NOMO-1 treated with DMSO at 0.1 percent for 48 hours (cell line): Measurements from ENCODE around the gene TSSK2.

Source experiments
- DNase-seq: peaks from one replicate; lab custom pipeline; 2025; ENCODE audit not compliant: unreplicated experiment; lab: John Stamatoyannopoulos, UW

The TSSK2 gene

GRCh38 chr22:19167106-19167869, 36.2 kb downstream of the TSSK2 start:
- no peak for DNase-seq

- no peak for DNase-seq
Measured at GRCh38 chr22:19168088-19168890, 37.2 kb downstream of the TSSK2 start.

DNA sequence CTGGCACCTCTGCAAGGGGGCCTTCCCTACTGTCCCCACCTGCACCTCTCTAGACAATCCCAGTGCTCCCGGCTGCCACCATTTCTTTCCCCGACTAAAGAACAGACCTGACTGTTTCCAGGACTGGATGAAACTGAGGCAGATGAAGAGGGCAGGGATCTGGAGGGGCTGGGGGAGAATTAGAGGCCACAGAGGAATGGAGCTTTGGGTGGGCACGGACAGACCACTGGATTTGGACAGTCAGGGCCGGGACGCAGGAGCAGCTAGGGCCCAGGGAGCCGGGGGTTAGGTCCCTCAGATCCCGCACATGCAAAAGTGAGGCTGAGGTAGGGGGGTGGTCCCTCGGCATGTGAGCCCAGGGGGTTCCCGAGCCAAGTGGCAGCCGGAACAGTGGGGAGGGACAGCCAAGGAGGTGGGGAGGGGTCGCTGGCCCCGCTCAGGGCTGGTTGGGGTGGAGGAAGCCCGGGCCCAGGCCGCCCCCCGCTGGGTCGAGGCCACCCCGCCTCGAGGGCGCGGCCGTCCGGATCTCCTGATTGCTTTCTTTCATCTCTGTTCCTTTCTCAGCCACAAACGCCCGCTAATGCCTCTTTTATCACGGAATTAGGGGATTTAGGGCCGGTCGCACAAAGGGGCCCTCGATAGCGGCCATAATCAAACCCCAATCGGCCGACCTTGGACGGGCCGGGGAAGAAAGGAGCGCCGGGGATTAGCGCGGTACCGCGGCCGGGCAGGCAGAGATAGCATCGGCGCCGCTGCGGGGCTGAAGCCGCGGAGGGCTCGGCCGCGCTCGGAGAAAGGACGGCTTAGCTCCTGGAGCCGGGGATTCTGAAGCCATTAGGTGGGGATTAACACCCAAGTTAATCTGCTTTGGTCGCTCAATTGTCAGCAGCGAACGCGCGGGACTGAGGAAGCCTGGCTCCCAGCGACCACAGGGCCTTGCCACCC, 38.2 kb downstream of the TSSK2 start:
- no peak for DNase-seq

DNA sequence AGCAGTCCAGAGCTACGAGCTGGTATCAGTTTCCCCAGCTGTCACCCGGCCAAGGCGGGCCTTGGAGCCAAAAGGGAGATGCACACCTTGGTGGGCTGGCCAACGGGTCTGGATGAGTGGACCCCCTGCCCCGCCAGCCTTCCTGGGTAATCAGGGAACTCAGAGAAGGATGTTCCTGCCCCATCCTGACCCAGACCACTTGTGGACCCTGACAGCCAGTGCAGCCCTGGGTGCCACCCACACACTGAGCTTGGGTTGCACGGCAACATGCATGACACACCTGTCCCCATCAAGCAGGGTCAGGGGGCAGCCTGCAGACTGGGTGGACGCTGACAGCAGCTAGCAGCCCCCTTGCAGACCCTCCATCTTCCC, 38.8 kb downstream of the TSSK2 start:
- no peak for DNase-seq

DNA sequence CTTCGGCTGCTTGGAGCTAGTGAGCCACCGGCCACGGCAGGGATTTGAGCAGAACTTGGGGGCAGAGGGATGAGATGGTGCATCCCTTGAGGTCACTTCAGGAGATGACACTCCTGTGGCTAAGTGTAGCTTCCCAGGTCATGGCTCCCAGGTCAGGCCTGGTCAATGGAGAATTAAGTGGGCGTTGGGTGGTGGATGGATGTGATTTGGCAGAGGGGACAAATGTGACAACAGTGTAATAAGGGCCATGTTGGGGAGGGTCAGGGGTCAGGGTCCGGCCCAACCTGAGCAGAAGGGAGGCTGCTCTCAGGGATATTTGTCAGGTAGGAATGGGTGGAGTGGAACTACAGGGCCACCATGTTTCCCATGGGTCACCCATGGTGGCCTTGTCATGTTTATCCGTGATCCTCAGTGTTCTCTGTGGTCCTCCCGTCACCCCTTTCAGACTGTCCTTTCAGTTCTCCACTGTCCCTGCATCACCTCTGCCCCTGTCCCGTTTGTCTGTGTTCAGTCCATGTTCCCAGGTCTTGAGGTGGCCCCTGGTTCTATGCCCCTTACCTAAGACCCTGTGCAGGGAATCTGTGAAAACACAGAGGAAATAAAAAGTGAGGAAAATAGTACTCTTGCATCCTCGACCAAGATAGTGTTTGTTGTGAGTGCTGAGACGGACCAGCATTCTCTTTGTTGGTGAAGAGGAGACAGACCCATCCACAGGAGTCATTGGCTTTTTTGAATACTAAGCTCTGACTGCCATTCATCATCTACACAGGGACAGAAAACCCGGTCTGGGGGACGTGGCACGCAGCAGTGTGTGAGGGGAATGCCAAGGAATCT, 41.3 kb downstream of the TSSK2 start:
- DNase-seq: no peak

DNA sequence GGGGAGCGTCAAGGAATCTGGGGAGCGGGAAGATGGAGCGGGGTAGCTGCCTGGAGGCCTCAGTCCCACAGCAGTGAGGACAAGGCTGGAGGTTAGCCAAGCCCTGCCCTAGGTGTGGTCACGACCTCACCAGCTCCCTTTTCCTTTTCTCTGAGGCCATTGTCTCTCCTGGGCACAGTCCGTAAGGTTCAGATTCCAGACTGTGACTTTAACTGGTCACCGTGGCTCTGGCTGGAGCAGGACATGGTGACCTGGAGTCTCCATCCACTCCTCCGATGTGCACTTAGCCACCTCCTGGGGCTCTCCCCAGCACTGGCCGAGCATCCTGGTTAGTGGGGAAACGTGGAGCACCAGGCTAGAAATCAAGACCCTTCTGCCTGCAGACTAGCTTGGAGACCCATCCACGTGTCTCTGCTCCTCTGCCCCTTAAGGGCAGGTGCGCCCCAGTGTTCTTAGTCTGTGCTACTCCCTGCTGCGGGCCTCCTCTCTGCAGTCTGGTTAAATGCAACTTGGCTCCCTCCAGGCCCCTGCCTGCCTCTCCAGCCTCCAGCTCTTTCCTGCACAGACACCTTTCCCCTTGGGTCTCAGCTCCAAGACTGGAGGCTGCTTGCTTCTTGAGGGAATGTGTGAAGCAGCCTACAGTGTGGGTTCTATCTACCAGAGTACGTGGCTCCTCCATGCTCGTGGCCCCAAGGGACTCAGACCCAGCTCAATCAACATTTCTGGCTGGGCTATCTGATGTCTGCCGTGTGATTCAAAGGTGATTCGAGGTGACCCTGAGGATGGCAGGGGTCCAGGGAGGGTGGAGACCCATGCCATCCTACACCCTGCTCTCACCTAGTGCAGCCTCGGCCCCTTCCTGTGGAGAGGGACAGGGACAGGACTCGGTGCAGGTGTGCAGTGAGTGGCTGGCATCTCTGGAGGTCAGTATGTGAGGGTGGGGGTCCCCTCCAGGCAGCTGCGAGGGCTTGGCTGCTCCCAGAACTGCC, 42.2 kb downstream of the TSSK2 start:
- no peak for DNase-seq

- peak; percentile 54 for DNase-seq
Measured at GRCh38 chr22:19174106-19175025, 43.3 kb downstream of the TSSK2 start.

DNA sequence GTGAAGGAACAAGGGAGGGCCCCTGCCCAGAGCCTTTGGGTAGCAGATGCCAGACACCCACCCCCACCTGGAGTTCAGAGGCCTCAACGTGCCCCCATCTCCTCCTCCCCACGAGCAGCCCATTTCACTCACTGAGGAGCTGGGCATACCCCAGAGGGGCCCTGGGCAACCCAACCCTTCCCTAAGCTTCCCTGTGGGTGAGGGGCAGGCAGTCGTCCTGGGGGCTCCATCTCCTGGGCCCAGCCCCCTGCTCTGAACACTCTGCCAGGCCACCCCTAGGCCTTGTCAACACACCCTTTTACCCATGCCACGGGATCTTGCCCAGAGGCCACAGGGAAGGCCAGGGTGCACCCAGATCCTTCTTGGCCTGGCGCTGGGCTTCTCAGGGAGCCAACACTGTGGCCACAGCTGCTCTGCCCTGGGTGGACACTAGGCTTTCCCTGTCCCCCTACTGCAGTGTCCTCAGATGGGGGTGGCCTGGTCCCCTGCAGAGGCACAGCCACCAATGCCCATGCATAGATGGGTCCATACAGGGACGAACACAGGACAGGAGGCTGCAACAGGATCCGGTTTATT, 44.0 kb downstream of the TSSK2 start:
- no peak for DNase-seq

- no peak for DNase-seq
Measured at GRCh38 chr22:19175602-19176174, 44.6 kb downstream of the TSSK2 start.

DNA sequence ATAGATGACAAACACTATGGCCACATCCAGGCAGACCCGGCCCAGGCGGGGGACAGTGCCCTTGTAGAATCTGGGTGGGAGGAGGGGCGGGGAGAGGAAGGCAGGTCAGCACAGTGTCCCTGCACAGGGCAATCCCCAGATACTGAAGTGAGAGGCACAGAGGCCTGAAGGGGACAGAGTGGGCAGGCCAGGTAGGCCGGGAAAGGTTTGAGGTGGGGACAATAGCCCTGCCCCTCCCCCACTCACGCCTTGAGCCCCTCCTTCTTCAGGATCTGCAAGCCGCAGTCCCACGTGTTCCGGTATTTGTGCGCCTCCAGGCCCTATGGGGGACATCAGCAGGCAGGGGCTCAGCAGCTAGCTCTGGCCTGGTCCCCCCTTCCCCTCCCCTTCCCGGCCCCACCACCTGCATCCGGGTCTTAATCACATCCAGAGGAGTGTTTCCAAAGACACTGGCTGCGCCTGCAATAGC, 45.1 kb downstream of the TSSK2 start:
- no peak for DNase-seq

DNA sequence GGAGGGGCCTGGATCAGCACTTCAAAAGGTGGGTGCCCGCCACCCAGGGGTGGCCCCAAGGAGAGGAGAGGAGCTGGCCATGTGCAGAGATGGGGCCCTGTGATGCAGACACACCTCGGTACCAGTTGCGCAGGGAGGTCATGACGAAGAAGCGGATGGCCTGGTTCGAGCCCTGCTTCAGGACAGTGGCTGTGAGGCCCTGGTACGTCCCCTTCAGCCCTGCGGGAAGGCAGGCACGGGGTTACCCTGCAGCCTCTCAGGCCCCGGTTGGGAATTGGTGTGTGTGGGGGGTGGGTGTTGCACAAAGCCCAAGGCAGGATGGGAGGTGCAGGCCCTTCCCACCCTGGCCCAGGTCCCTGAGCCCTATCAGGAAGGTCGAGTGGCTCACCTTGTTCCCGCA, 45.6 kb downstream of the TSSK2 start:
- no peak for DNase-seq

- no peak for DNase-seq
Measured at GRCh38 chr22:19177164-19178064, 46.3 kb downstream of the TSSK2 start.

GRCh38 chr22:19178065-19178656, 47.1 kb downstream of the TSSK2 start:
- DNase-seq: no peak

GRCh38 chr22:19178657-19179496, 47.8 kb downstream of the TSSK2 start, which contains the start of gene SLC25A1:
Gene SLC25A1, minus strand, starts transcription at chr22:19178736. Its CDS starts 63 bp downstream, at chr22:19178673.
- peak; percentile 72 for DNase-seq

DNA sequence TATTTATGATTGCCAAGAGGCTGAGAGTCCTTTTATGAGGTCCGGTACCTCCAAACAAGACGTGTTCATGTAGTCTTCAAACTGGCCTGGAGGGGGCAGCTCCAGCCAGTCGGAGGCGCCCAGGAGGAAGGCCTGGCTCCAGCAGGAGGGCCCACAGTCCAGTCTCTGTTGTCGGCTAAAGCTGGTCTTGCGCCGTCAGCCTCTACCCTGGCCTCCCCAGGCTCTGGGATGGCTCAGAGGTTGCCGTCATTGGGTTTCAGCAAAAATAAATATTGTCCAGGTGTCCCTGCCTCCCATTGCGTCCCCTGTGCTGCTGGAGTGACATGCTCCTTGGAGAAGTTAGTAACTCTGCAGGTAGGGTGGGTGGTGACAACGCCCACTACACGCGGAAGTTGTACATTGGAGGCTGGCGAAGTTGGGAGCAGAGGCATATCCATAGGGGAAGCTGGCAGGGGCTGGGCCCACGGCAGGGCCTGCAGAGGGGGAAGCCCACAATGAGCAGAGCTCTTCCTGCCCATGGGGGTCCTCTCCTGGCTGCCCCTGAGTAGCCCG, 48.5 kb downstream of the TSSK2 start:
- peak; percentile 60 for DNase-seq
